Measurements from ENCODE around the gene KCTD16.

DNA sequence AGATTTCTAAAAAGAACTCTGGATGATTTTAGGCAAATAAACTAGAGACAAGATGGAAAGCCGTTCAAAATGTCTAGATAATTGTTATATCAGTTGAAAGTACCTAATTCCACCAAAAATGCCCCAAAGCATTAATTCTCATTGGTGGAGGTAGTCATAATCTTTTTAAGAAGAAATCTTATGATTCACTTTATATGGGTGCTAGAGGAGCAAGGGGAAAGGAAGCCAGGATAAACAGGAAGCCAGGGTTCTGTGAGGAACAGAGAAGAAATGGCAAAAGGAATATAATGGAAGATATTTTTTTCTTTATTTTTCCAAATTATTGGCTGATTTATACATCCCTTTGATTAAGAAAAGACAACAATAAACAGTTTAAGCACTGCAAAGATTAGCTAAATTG is 8.0 kb upstream of the KCTD16 start:
- TF ChIP-seq, protein P1, sequence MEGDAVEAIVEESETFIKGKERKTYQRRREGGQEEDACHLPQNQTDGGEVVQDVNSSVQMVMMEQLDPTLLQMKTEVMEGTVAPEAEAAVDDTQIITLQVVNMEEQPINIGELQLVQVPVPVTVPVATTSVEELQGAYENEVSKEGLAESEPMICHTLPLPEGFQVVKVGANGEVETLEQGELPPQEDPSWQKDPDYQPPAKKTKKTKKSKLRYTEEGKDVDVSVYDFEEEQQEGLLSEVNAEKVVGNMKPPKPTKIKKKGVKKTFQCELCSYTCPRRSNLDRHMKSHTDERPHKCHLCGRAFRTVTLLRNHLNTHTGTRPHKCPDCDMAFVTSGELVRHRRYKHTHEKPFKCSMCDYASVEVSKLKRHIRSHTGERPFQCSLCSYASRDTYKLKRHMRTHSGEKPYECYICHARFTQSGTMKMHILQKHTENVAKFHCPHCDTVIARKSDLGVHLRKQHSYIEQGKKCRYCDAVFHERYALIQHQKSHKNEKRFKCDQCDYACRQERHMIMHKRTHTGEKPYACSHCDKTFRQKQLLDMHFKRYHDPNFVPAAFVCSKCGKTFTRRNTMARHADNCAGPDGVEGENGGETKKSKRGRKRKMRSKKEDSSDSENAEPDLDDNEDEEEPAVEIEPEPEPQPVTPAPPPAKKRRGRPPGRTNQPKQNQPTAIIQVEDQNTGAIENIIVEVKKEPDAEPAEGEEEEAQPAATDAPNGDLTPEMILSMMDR (IDR thresholded peaks at IDR 0.05; ENCODE audit: borderline replicate concordance, extremely low read depth, low read length, poor library complexity, severe bottlenecking), result no peak
- no peak for TF ChIP-seq EZH2 (IDR thresholded peaks at IDR 0.05; ENCODE audit: borderline replicate concordance, low read depth, low read length, severe bottlenecking)
